Measurements from ENCODE around the gene TMEM106B.
A peak's percentile ranks its signal among the peaks of the same experiment; 100 is the strongest.
"Not testable (repeated sequence)": the region's sequence is repeated elsewhere in the genome, so short reads cannot be mapped to it uniquely, and the experiment has no call there.

The TMEM106B gene

DNA sequence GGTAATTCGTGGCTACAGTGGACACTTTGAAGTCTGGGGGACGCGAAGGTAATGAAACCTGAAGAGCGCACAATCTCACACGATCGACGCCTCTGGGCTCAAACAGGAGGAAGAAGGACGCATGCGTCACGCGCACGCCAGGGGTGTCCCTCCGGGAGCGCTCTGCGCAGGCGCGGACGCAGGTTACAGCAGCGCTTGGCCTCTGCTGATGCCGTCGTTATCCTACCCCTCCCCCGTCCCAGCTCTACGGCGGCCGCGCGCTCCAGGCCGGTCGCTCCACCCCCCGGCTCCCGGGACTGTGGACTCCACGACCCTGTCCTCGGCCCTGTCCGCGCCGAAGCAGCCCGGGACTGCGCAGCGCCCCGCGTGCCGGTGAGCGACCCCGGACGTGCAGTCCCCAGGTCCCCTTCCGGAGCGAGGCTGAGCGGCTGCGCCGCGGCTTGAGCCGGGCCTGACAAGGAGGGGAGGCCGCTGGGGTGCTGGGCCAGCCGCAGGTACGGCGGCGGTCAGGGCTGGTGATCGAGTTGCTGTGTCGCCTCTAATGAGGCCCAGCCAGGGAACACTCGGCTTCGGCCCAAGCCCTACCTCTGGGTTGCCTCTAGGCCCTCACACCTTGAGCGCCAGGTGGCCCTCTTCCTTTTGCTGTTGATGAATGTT lies at the start of gene TMEM106B:
Gene TMEM106B (plus strand): TSS at position 241 of the 657 bp plus-strand sequence. CDS start 3,517 bp downstream, outside the sequence.
- peak; percentile 99 for DNase-seq

DNA sequence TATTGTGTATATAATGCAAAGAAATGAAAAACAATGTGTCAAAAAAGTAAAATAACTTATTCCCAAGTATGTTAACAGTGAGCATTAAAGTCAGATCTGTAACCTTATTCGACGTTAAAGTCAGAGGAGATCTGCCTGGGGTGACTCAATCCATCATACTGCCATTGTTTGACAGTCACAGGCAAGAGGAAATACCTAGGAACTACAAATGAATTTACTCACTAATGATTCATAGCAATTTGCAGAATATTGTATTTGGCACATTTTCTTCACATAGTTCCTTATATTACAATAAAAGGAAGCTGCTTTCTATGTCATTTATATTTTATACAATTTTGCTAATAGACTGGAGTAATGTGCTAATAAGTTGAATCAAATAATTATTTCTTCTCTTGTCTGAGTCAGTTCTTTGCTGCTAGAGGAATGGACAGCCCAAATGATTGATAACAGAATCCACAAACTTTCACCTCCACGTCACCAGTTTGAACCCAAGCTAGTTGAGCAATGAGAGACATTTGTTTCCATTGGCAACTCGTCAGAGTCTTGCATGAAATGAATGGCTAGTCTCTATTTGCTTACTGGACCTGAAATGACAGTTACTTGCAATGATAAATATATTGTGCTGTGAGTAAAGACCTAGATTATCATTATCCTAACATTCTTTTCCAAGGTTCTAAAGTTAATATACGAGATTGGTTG lies 48.5 kb upstream of the TMEM106B start:
- DNase-seq: no peak

DNA sequence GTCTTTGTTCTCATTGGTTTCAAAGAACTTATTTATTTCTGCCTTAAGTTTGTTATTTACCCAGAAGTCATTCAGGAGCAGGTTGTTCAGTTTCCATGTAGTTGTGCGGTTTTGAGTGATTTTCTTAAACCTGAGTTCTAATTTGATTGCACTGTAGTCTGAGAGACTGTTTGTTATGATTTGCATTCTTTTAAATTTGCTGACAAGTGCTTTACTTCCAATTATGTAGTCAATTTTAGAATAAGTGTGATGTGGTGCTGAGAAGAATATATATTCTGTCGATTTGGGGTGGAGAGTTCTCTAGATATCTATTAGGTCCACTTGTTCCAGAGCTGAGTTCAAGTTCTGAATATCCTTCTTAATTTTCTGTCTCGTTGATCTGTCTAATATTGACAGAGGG lies 43.0 kb upstream of the TMEM106B start:
- not testable (repeated sequence) for DNase-seq

DNA sequence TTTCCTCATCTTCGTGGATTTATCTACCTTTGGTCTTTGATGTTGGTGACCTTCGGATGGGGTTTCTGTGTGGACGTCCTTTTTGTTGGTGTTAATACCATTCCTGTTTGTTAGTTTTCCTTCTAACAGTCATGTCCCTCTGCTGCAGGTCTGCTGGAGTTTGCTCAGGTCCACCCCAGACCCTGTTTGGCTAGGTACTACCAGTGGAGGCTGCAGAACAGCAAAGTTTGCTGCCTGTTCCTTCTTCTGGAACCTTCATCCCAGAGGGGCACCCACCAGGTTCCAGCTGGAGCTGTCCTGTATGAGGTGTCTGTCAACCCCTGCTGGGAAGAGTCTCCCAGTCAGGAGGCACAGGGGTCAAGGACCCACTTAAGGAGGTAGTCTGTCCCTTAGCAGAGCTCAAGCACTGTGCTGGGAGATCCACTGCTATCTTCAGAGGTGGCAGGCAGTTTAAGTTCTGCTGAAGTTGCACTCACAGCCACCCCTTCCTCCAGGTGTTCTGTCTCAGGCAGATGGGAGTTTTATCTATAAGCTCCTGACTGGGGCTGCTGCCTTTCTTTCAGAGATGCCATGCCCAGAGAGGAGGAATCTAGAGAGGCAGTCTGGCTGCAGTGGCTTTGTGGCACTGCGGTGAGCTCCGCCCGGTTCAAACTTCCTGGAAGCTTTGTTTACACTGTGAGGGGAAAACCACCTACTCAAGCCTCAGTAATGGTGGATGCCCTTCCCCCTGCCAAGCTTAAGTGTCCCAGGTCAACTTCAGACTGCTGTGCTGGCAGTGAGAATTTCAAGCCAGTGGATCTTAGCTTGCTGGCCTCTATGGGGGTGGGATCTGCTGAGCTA lies 40.9 kb upstream of the TMEM106B start:
- DNase-seq: peak; percentile 36

DNA sequence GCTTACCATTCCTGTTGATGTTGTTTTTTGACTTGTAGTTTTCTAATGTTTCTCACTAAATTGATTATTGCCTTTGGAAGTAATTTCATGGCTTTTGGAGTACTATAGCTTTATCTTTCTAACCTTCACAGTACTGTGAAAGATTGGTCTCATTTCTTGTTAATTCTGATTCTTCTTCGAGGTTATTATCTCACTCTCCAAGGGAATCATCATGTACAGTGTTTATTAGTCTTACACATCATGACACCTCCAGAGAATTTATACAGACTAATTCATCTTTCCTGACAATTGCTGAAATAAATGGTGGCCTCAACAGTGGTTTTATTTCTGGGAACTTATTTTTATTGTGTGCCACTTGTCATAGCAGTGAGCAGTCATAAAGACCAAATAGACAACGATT lies 37.4 kb upstream of the TMEM106B start:
- DNase-seq: no peak

DNA sequence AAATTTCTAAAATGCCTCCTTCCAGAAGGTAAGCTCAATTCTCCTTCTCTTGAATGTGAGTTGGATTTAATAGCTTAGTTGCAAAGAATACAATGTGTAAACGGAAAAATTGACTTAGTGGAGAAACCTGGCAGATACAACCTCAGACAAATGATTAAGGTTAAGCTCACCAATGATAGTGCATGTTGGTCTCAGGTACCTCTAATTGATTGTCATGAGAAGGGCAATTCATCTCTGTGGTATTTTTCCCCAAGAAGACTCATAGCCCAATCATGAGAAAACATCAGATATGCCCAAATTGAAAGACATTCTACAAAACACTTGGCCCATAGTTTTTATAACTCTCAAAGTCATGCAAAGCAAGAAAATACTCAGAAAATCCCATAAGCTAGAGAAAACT lies 36.2 kb upstream of the TMEM106B start:
- no peak for DNase-seq

DNA sequence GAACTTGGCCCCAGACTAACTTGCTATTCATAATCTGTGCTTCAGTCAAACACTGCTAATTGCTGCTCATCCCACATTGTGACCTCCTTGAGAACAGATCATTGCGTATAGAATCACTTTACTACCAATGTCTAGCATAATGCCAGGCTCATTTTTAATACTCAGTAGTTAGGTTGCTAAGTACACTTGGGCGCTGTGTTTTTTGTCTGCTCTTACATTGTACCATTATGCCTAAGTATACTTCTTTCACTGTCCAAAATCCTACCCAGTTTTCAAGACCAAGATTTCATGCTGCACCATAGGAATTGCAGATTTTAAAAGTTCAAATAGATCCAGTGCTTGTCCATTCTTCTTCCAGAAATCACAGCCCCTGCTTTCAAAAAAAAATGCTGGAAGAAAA lies 32.8 kb upstream of the TMEM106B start:
- DNase-seq: no peak

DNA sequence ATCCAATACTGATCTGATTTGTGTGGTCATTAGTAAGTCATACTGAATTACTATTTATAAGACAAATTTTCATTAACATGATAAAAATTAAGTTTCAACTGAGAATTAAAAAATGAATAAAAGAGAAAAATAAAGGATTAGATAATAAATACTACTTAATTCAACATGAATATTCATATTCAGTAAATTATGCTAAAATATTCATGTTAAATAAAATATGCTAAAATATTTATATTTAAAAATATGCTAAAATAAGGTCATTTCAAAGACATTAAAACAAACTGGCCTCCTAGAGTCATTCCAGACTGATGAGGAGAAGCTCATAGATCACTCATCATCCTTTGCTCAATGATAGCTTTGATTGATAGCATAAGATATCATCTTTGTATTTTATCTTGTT lies 16.7 kb upstream of the TMEM106B start:
- DNase-seq: no peak

DNA sequence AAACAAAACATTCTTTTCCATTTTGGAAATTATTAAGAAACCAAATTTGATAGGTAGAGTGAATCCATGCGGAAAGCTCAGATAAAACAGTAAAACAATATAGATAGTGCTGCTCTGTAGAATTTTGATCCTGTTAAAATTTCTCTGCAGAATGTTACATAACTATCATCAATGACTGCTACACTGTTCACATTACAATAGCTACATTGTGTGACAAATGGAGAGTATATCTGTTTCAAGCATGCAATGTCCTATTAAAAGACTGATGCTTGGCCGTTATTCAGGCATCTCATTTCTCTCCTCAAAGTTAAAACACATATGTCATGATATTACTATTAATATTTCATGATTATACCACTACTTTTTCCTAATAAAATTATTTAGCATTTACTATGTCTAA lies 14.7 kb upstream of the TMEM106B start:
- no peak for DNase-seq

DNA sequence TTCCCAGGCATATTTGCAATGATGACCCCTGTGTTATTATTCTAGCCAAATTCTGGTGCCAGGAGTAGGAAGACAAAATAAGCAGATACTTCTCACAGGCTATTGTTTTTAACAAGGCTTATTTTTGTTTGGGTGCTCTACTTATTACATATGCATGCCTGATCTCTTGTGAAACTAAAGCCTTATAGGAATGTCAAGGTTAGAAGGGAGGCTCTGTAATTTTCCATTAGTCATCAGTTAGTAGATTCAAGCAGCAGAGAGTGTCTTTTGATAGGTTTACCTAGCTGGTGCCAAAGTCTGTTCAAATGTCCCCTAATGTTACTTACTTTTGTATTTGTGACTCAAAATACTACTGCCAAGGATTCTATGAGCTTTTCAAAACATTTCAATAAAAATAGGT lies 11.7 kb upstream of the TMEM106B start:
- no peak for DNase-seq

DNA sequence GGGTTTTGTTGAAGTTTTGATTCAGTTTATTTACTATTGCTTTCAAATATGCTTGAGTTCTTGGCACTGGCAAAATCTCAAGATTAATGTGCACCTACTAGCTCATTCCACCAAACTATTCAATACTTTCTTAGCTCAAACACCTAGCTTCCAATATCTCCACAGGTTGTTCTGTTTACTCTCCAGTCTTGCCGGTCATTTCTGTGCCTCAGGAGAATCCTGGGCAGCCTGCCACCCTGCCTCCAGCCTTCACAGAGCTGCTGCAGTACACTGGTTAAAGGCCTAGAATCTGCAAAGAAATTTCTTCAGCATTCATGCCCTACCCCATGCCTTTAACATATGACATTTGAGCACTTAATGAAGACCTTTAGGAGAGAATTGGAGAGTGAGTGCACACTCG lies 4.0 kb upstream of the TMEM106B start:
- no peak for DNase-seq

DNA sequence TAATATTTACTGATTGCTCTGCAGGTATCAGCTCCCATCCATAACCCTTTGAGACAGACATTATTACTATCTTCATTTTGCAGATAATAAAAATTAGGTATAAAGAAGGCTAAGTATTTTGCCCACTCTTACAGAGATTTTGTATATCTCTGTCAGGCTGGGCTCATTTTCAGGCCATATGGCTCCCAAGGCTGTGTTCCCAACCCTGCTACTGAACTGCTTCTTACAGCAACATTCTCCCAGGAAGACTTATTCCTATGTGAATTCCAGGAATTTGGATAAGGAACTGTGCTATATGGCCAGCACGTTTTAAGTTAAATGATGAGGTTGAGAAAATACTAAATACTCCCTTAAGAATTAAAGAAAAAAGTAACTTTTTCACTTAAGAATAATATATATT lies 1.9 kb upstream of the TMEM106B start:
- no peak for DNase-seq

DNA sequence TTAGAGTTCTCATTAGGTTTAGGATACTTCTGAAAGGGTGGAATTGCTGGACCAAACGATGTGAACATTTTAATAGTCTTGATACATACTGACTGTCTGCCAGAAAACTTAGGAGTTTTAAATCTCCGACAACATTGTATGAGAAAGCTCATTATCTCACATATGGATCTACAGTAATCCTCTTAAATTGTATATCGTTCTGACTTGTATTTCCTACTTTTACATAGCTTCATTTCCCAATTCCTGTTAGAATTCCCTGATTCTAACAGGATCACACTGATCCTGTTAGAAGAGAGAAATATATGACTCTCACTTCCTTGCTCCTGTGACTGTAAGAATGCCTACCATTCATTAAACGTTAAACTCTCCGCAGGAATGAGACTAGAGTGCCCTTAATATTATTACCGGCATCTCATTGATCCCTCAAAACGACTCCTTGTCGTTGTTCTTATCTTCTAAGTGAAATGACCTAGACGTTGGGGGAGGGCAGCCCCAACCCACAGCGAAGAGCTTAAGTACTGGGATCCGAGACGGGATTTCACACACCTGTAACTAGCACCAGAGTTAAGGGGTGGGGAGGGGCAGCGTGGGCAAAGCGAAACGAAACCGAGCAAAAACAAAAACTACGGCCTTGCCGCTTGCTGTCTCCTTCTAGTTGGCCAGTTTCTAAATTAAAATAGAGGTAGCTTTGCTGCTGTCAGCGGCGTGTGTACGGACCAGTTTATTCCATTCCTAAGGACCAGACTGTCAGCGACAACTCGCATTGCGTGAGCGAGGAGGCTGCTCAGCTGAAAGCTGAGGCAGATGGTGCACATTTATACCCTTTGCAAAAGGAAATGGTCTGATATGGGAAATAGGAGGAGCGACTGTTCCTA lies 678 bp upstream of the TMEM106B start:
- no peak for DNase-seq

DNA sequence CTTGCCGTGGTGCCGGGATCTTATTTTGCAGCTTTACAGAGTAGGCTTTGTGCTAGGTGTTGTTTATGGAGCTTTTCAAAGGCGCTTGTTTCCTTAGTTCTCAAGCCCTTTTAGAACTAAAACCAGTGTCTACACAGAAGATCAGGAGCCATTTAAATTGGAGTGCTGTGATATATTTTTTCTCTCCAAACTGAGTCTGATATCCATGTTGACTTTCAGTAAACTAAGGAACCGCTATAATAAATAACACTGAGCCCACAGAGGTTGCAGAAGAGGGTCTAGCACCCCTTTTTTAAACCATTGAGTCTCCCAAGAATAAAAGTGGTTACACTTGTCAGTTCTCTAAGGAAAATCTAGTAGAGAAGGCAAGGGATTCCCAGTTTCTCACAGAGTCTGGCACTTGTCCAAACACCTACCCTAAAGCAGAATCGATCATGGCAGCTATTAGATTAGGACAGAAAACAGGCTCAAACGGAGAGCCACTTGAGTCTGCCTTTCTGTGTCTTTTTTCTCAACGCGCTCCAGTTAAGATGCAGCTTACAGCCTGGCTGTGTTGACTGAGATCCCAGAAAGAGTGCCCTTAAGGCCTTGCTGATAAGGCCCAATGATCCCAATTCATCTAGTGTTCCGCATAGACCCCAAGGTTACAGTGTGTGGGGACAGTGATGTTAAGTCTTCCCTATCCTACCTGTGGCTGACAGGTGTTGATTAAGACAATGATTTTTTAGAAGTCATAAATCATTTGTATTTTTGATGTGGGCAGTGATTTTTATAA lies 804 bp downstream of the TMEM106B start:
- DNase-seq: no peak

DNA sequence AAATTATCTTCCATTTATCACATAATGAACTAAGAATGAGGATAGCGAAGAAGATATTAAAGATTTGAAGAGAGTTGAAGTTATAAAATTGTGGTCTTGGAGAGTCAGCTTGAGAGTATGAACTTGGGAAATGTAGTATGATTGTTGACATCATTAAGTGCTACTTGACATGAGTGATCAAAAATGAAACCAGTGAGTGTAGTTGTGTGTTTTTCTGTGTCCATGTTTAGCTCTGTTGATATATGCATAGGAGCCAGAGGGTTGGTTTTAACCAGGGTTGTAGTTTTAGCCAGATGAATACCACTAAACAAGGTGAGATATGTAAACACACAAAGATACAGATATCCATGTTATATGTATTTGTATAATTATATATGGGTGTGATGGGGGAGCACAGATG lies 6.2 kb downstream of the TMEM106B start:
- no peak for DNase-seq

DNA sequence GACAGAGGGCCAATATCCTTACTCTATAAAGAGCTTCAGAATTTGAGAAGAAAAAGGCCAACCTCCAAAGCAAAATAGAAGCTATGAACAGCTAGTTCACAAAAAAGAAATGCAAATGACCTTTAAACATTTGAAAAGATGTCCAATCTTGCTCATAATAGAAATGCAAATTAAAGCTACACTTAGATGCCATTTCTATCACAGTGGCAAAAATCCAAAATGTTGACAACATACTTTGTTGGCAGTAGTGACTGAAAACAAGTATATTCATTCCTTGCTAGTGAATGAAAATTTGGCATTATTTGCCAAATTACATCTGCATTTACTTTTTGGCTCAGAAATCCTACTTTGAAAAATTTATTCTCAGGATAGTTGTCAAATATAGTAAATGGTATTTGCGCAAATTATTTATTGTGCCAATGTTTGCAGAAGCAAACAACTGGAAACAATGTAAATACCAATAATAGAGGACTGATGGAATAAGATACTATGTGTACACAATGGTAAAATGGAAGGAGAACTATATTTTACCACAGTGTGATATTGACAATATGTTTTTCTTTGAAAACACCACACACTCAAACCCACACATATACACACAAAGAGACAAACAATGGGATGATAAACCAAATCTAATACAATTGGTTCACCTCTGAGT lies 9.4 kb downstream of the TMEM106B start:
- DNase-seq: no peak

DNA sequence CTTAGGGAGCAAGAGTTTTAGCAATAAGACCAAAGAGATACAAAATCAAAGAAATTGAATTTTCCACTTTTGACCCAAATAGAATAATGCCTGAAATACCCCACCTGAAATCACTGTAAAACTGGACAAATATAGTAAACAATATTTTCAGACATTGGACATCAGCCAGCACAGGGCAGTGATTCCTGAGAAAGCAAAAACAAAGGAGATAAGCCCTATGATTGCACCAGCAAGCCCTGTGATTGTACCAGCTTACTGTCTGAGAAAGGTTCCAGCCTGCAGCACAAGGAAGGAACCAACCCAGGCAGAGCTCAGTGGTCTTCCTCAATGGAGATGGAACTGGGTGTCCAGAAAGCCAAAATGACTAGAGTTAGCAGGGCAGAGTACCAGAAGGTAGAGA lies 10.3 kb downstream of the TMEM106B start:
- no peak for DNase-seq

DNA sequence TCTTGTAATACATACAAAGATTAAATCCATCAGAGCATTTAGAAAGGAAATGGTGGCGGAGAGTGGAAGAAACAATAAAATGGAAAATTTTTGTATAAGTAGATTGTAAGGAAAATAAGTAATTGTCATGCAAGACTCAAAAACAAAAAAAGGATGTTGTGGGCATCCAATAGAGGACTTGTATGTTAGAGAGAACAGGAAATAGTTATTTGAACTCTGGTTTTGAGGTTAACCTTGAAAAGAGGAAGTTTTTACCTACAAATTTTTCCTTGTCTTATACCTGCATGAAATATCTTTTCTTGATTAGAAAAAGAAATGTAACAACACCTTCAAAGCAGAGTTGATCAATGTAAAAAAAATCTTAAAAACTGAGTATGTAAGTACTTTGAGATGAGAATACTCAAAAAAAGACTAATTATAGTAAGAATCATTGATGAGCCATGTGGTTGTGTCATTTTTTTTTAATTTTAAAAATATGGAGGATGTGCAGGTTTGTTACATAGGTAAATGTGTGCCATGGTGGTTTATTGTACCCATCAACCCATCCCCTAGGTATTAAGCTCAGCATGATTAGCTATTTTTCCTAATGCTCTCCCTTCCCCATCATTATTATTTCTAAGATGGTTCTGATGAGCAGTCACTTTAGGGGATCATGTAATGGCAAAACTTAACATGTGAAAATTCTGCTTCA lies 11.9 kb downstream of the TMEM106B start:
- no peak for DNase-seq

DNA sequence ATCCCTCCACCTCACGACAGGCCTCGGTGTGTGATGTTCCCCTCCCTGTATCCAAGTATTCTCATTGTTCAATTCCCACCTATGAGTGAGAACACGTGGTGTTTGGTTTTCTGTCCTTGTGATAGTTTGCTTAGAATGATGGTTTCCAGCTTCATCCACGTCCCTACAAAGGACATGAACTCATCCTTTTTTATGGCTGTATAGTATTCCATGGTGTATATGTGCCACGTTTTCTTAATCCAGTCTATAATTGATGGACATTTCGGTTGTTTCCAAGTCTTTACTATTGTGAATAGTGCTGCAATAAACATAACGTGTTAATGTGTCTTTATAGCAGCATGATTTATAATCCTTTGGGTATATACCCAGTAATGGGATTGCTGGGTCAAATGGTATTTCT lies 13.9 kb downstream of the TMEM106B start:
- not testable (repeated sequence) for DNase-seq

DNA sequence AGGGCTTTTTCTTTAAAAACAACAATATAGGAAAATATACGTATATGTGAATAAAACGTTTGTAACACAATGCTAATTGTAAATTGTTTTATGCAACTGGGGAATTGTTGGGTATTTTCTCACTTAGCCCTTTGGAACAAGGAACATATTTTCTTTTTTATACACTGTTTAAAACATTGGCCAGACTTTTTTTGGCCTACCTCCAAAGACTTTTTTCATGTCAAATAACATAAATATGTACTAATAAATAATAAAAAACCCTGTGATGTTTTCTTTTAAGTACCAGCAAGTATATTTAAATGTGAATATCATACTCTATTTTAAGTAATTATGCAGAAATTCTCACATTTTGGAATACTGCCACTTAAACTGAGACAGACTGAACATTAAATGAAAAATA lies 15.7 kb downstream of the TMEM106B start:
- no peak for DNase-seq

DNA sequence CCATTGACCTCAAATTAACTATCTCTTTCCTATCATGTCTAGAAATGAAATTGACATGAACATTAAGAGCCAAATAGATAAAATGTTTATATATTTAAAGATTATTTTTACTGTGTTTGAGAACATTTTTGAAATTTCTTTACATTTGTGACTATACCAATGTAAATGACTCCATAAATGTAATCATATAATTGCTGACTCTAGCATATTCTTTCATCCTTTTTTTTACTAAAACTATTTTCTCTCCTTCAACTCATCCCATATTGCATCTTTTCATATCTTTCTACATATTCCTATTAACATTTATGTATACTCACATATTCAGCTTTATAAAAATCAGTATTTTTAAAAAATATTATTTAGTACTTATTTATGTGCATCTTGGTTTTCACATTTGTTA lies 16.9 kb downstream of the TMEM106B start:
- DNase-seq: no peak
